ENCODE data around the gene NKX6-2. TPM values are rescaled to one million over a fixed set of nuclear protein-coding genes. Genes with fewer than 3 reads are reported as not detected.
A peak's percentile ranks its signal among the peaks of the same experiment; 100 is the strongest.

NKX6-2 gene
- total RNA-seq, 1 donor from 2014 or later, result not detected

DNA sequence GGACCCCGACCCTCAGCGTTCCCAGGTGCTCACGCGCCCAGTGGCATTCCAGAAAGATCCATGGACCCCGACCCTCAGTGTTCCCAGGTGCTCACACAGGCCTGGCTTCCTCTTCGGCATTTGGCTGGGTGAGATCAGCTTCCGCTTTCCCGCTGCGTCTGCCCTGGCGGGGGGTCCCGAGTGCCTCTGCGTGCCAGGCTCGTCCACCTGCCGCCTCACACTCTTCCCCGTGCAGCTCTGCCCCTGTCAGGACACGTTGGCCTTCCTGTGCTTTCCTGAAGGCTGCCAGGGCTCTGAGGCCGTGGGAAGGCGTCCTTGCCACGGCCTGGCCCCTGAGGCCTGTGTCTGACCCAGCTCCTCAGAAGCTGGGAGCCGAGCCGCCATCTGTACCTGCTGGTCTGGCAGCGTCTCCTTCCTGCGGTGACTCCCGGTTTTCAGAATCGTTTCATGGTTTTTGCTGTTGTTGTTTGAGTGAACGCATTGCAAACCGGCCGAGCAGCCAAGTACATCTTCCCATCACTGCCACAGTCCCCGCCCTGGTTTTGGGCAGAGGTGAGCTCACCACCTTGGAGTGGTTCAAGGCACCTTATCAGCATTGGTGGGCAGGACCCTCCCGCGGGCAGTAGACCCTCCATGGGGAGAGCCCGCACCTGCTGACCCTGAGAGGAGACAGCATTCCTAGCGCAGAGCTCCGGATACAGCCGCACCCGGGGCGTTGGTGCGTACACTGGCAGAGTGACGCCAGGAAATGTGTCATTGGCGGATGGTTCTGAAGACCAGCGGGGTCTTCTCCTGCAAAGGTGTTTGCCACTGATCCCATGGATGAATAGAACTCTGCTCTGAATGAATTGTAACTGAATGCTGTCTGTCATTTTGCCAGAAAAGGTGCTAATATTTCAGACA lies 17.4 kb downstream of the NKX6-2 start:
- no peak overlapping the region for H3K27ac ChIP-seq
- Mint-ChIP-seq H3K27ac (no peak overlapping the region), H3K27me3 (ENCODE audit: insufficient read depth, low read depth) (peaks cover 10% of the 10 kb centered on the region), H3K4me1 (peaks cover 7% of the 10 kb centered on the region), H3K4me3 (no peak overlapping the region), H3K36me3 (peaks cover 7% of the 10 kb centered on the region), H3K9me3 (peaks cover 11% of the 10 kb centered on the region)
- H3K4me1 ChIP-seq, result no peaks in the 10 kb centered on the region
- no peak for DNase-seq (ENCODE audit: low spot score)
- H4K20me1 ChIP-seq (ENCODE audit: low read depth), result no peaks in the 10 kb centered on the region
- no peaks in the 10 kb centered on the region for H3K9me3 ChIP-seq (ENCODE audit: low read depth)
- no peak overlapping the region for H3K4me3 ChIP-seq
- no peak overlapping the region for H3K9ac ChIP-seq
- H2AFZ ChIP-seq (replicated peaks), result no peak overlapping the region
- peaks cover 4% of the 10 kb centered on the region for H3F3A ChIP-seq (ENCODE audit: low read depth)
- H3K27me3 ChIP-seq, result no peaks in the 10 kb centered on the region
- H3K36me3 ChIP-seq, result no peaks in the 10 kb centered on the region
- TF ChIP-seq EZH2phosphoT487 (IDR thresholded peaks at IDR 0.05) (no peak), EZH2 (IDR thresholded peaks at IDR 0.05) (no peak), CTCF (IDR thresholded peaks at IDR 0.05) (no peak)
- H3K79me2 ChIP-seq (ENCODE audit: low read depth), result no peaks in the 10 kb centered on the region
- H3K4me2 ChIP-seq, result no peak overlapping the region

GRCh38 chr10:132766291-132766690 lies 19.7 kb downstream of the NKX6-2 start:
- Histone ChIP-seq H2AFZ (replicated peaks) (no peak overlapping the region), H3K27me3 (no peaks in the 10 kb centered on the region), H3K4me1 (no peaks in the 10 kb centered on the region), H3K9ac (no peak overlapping the region), H3K4me2 (no peak overlapping the region), H3F3A (ENCODE audit: low read depth) (peaks cover 7% of the 10 kb centered on the region), H3K79me2 (ENCODE audit: low read depth) (no peaks in the 10 kb centered on the region), H3K36me3 (no peaks in the 10 kb centered on the region), H4K20me1 (ENCODE audit: low read depth) (no peaks in the 10 kb centered on the region), H3K4me3 (no peak overlapping the region), H3K9me3 (ENCODE audit: low read depth) (no peaks in the 10 kb centered on the region), H3K27ac (no peak overlapping the region)
- Mint-ChIP-seq H3K9me3 (peaks cover 16% of the 10 kb centered on the region), H3K27me3 (ENCODE audit: insufficient read depth, low read depth) (peaks cover 15% of the 10 kb centered on the region), H3K4me3 (no peak overlapping the region), H3K27ac (no peak overlapping the region), H3K36me3 (peaks cover 16% of the 10 kb centered on the region), H3K4me1 (peaks cover 7% of the 10 kb centered on the region)
- no peak for DNase-seq (ENCODE audit: low spot score)
- TF ChIP-seq EZH2phosphoT487 (IDR thresholded peaks at IDR 0.05), result no peak

- H3F3A ChIP-seq (ENCODE audit: low read depth), result peaks cover 7% of the 10 kb centered on the region
- Mint-ChIP-seq H3K4me3 (no peak overlapping the region), H3K27me3 (ENCODE audit: insufficient read depth, low read depth) (peaks cover 15% of the 10 kb centered on the region), H3K9me3 (peaks cover 16% of the 10 kb centered on the region), H3K4me1 (peaks cover 7% of the 10 kb centered on the region), H3K36me3 (peaks cover 22% of the 10 kb centered on the region), H3K27ac (no peak overlapping the region)
- H3K79me2 ChIP-seq (ENCODE audit: low read depth), result no peaks in the 10 kb centered on the region
- no peaks in the 10 kb centered on the region for H3K9me3 ChIP-seq (ENCODE audit: low read depth)
- no peak for DNase-seq (ENCODE audit: low spot score)
- H3K4me3 ChIP-seq, result no peak overlapping the region
- no peak for TF ChIP-seq EZH2phosphoT487 (IDR thresholded peaks at IDR 0.05)
- TF ChIP-seq CTCF (IDR thresholded peaks at IDR 0.05), result no peak
- no peak for TF ChIP-seq EZH2 (IDR thresholded peaks at IDR 0.05)
- H4K20me1 ChIP-seq (ENCODE audit: low read depth), result no peaks in the 10 kb centered on the region
- H3K4me1 ChIP-seq, result no peaks in the 10 kb centered on the region
- H3K4me2 ChIP-seq, result no peak overlapping the region
- no peaks in the 10 kb centered on the region for H3K27me3 ChIP-seq
- H3K36me3 ChIP-seq, result no peaks in the 10 kb centered on the region
- H3K9ac ChIP-seq, result no peak overlapping the region
- H2AFZ ChIP-seq (replicated peaks), result no peak overlapping the region
- H3K27ac ChIP-seq, result no peak overlapping the region
Measured at GRCh38 chr10:132765435-132765834, 20.5 kb downstream of the NKX6-2 start.

DNA sequence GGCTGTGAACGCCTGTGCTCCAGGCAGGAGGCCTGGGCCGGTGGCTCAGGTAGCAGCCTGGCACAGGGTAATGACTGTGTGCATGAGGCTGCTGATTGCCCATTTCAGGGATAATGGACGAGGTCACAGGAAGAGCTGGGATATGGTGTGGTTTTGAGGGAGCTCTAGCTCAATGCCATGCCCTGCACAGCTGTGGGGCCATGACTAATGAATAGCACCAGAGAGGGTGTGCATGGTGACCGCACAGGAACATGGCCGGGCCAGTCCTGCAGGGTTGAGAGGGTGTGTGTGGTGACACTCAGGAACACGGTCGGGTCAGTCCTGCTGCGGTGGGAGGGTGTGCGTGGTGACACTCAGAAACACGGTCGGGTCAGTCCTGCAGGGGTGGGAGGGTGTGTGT lies 21.8 kb downstream of the NKX6-2 start:
- Histone ChIP-seq H3K9ac (no peak overlapping the region), H3K79me2 (ENCODE audit: low read depth) (no peaks in the 10 kb centered on the region), H3K27me3 (no peaks in the 10 kb centered on the region), H3K36me3 (no peaks in the 10 kb centered on the region), H2AFZ (replicated peaks) (no peak overlapping the region), H3K4me2 (no peak overlapping the region), H3K27ac (no peak overlapping the region), H4K20me1 (ENCODE audit: low read depth) (no peaks in the 10 kb centered on the region), H3K4me1 (no peaks in the 10 kb centered on the region), H3K4me3 (no peak overlapping the region), H3K9me3 (ENCODE audit: low read depth) (no peaks in the 10 kb centered on the region), H3F3A (ENCODE audit: low read depth) (peaks cover 7% of the 10 kb centered on the region)
- Mint-ChIP-seq H3K9me3 (peaks cover 15% of the 10 kb centered on the region), H3K27ac (no peak overlapping the region), H3K4me3 (peak overlapping the region; percentile 8), H3K27me3 (ENCODE audit: insufficient read depth, low read depth) (peaks cover 16% of the 10 kb centered on the region), H3K36me3 (peaks cover 22% of the 10 kb centered on the region), H3K4me1 (peaks cover 7% of the 10 kb centered on the region)
- DNase-seq (ENCODE audit: low spot score), result no peak
- TF ChIP-seq EZH2phosphoT487 (IDR thresholded peaks at IDR 0.05), result no peak
- no peak for TF ChIP-seq EZH2 (IDR thresholded peaks at IDR 0.05)
- no peak for TF ChIP-seq CTCF (IDR thresholded peaks at IDR 0.05)

Measured in neural progenitor cell (in vitro differentiated cells).